Mammary epithelial cell (primary cell): ENCODE data around the gene FNDC3B.

Experiments used
- EZH2 ChIP-seq: IDR thresholded peaks from 2 replicates; pipeline ENCODE4 v1.6.1; 2012; ENCODE audit warnings: low read length, inconsistent platforms, borderline replicate concordance
- TF ChIP-seq, protein P1 (sequence below), 2 donors: IDR thresholded peaks in 1 of 2; conservative IDR thresholded peaks in 1 of 2; 2 replicates each; pipeline ENCODE4 v1.5.1; 2011 to 2012; ENCODE audit warnings: inconsistent platforms in 2 of 2, low read length in 2 of 2, mild to moderate bottlenecking in 2 of 2, control low read depth in 1 of 2, low read depth in 1 of 2; ENCODE audit not compliant: insufficient read depth in 1 of 2; ENCODE audit errors: extremely low read depth in 1 of 2

DNA sequence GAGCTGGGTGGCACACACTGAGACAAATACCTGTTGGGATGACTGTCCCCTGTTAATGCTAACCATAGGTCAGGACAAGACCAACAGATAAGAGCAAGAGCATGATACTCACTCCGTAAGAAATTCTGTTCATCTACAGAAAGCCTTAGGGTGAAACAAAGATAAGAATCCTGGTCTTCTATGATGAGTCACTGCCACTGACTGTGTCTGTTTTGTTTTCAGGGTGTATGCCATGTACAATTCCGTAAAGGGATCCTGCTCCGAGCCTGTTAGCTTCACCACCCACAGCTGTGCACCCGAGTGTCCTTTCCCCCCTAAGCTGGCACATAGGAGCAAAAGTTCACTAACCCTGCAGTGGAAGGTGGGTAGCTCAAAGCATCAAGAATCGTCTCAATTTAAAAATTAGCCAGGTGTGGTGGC is 267.8 kb downstream of the FNDC3B start:
- TF ChIP-seq, protein P1, sequence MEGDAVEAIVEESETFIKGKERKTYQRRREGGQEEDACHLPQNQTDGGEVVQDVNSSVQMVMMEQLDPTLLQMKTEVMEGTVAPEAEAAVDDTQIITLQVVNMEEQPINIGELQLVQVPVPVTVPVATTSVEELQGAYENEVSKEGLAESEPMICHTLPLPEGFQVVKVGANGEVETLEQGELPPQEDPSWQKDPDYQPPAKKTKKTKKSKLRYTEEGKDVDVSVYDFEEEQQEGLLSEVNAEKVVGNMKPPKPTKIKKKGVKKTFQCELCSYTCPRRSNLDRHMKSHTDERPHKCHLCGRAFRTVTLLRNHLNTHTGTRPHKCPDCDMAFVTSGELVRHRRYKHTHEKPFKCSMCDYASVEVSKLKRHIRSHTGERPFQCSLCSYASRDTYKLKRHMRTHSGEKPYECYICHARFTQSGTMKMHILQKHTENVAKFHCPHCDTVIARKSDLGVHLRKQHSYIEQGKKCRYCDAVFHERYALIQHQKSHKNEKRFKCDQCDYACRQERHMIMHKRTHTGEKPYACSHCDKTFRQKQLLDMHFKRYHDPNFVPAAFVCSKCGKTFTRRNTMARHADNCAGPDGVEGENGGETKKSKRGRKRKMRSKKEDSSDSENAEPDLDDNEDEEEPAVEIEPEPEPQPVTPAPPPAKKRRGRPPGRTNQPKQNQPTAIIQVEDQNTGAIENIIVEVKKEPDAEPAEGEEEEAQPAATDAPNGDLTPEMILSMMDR (conservative IDR thresholded peaks at IDR 0.05 in 1 of 2, IDR thresholded peaks at IDR 0.05 in 1 of 2; ENCODE audit: extremely low read depth in 1 of 2, insufficient read depth in 1 of 2, low read depth in 1 of 2, low read length in 2 of 2), result no peak
- no peak for TF ChIP-seq EZH2
